Right renal pelvis (tissue), 4 donors: ENCODE data around the gene ABHD8. TPM values are rescaled to one million over a fixed set of nuclear protein-coding genes. Genes with fewer than 3 reads are reported as not detected.

ENCODE experiments used
- DNase-seq, 4 donors: peaks; one replicate each; pipeline ENCODE4 v3.0.0-alpha.2; 2013; ENCODE audit warnings: low read depth in 4 of 4, low spot score in 3 of 4, missing footprints in 1 of 4
- polyA plus RNA-seq, 4 donors: library from polyadenylated mRNA; unstranded; fragments of 120-200 nt; gene quantifications; one replicate each; pipeline ENCODE4 v1.2.1, GENCODE V29; 2013; ENCODE audit not compliant: insufficient read length in 4 of 4

The ABHD8 gene
- polyA plus RNA-seq, 4 donors = 7.6 to 14.2 (median 8.3) TPM

GRCh38 chr19:17321655-17322489 lies 18.6 kb upstream of the ABHD8 start:
- DNase-seq = no peak

GRCh38 chr19:17320435-17320834 lies 17.2 kb upstream of the ABHD8 start:
- DNase-seq = no peak

GRCh38 chr19:17319473-17320238 lies 16.4 kb upstream of the ABHD8 start:
- DNase-seq = no peak

- DNase-seq = no peak
Observed at GRCh38 chr19:17318966-17319365, 15.7 kb upstream of the ABHD8 start.

- no peak for DNase-seq
Observed at GRCh38 chr19:17314007-17314593, 10.9 kb upstream of the ABHD8 start.

GRCh38 chr19:17312189-17313113 lies 9.2 kb upstream of the ABHD8 start:
- no peak for DNase-seq

- no peak for DNase-seq
Observed at GRCh38 chr19:17311455-17312188, 8.4 kb upstream of the ABHD8 start.

- no peak for DNase-seq
Observed at GRCh38 chr19:17309965-17310461, 6.8 kb upstream of the ABHD8 start.

- DNase-seq = peak; percentile 95 to 99 (median 98)
Observed at GRCh38 chr19:17309198-17309964, 6.2 kb upstream of the ABHD8 start, which contains the start of gene DDA1. TSS of gene DDA1 (plus strand) at chr19:17309563. CDS start at chr19:17309655, 92 bp downstream.

GRCh38 chr19:17307876-17308377 lies 4.7 kb upstream of the ABHD8 start:
- no peak for DNase-seq

- DNase-seq = no peak
Observed at GRCh38 chr19:17306285-17306714, 3.1 kb upstream of the ABHD8 start.

- DNase-seq = peak; percentile 93 to 96 (median 95)
Observed at GRCh38 chr19:17305517-17306284, 2.5 kb upstream of the ABHD8 start, which contains the start of gene MRPL34. TSS of gene MRPL34 (plus strand) at chr19:17305872. CDS start at chr19:17305893, 21 bp downstream.

- no peak for DNase-seq
Observed at GRCh38 chr19:17305216-17305516, 1.9 kb upstream of the ABHD8 start.

- DNase-seq = no peak
Observed at GRCh38 chr19:17304386-17305215, 1.4 kb upstream of the ABHD8 start.

- no peak for DNase-seq
Observed at GRCh38 chr19:17303940-17304267, 679 bp upstream of the ABHD8 start.

- DNase-seq = no peak
Observed at GRCh38 chr19:17302391-17303166, 646 bp downstream of the ABHD8 start.
